ENCODE data around the gene CDYL. TPM values are rescaled to one million over a fixed set of nuclear protein-coding genes. Genes with fewer than 3 reads are reported as not detected.

Gene CDYL
- total RNA-seq, 1 experiment from 2014 or later, result 4.2 TPM

DNA sequence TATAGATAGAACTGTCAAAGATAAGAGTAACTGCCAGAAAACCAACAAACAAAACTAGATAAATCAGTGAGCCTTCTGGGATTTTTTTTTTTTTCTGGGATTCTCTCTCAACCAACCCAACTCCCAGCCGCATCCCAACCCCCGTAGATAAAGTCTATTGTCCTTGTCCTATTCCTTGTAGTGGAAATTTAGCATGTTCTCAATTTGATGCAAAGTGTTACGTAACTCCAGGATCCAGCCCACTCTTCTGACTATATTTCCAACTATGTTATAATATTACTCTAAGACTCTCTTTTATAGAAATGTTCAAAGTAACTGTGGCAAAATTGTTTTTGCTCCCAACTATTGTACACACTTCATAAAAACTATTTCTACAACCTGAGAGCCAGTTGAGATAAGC lies 15.4 kb upstream of the CDYL start:
- no peak overlapping the region for H2AFZ ChIP-seq (ENCODE audit: low read length)
- no peaks in the 10 kb centered on the region for H3K4me1 ChIP-seq (ENCODE audit: low read length)
- no peaks in the 10 kb centered on the region for H4K20me1 ChIP-seq (ENCODE audit: insufficient read depth, low read depth, low read length)
- no peaks in the 10 kb centered on the region for H3K36me3 ChIP-seq (ENCODE audit: insufficient read depth, low read length)
- no peak overlapping the region for H3K4me2 ChIP-seq (ENCODE audit: low read depth, low read length, poor library complexity, severe bottlenecking)
- H3K27me3 ChIP-seq (ENCODE audit: low read length), result no peaks in the 10 kb centered on the region
- no peak overlapping the region for H3K9ac ChIP-seq (ENCODE audit: low read length)
- H3K9me3 ChIP-seq (ENCODE audit: low read length), result peaks cover 10% of the 10 kb centered on the region
- no peak overlapping the region for H3K4me3 ChIP-seq (ENCODE audit: low read length)
- H3K79me2 ChIP-seq (ENCODE audit: low read length), result no peaks in the 10 kb centered on the region
- no peaks in the 10 kb centered on the region for H3K9me2 ChIP-seq (replicated peaks; ENCODE audit: insufficient read depth, low read length)
- no peak for DNase-seq
- H3K27ac ChIP-seq (ENCODE audit: low read length), result no peak overlapping the region

DNA sequence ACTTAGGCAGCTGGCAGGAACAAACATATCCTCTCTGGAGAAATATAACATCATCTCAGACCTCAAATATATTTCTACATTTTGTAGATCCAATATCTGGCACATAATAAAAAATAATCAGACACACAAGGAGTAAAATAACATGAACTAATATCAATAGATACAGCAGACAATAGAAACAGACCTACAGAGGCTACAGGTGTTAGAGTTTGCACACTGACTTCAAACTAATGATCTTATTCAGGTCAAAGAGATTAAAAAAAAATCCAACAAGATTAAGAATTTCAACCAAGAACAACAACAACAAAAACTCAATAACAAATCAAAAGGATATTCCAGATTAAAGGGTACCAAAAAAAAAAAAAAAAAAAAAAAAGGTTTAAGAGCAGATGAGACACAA lies 13.9 kb upstream of the CDYL start:
- no peak overlapping the region for H3K9ac ChIP-seq (ENCODE audit: low read length)

DNA sequence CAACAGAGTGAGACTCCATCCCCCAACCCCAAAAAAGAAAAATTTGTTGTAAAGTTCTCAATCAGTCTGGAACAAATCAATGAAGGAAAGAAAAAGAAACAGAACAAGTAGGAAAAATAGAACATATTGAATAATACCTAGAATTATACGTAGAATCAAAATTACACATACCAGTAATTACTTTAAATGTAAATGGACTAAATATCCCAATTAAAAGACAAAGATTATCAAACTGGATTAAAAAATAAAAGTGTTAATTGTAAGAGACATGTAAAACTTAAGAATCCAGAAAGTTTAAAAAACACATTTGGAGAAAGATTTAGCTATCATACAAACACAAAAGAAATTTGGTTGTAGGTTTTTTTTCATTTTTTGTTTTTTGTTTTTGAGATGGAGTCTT lies 12.3 kb upstream of the CDYL start:
- peaks cover 10% of the 10 kb centered on the region for H3K9me3 ChIP-seq (ENCODE audit: low read length)
- H4K20me1 ChIP-seq (ENCODE audit: insufficient read depth, low read depth, low read length), result no peaks in the 10 kb centered on the region
- no peaks in the 10 kb centered on the region for H3K79me2 ChIP-seq (ENCODE audit: low read length)
- no peaks in the 10 kb centered on the region for H3K9me2 ChIP-seq (replicated peaks; ENCODE audit: insufficient read depth, low read length)
- H3K4me3 ChIP-seq (ENCODE audit: low read length), result no peak overlapping the region
- H3K4me1 ChIP-seq (ENCODE audit: low read length), result no peaks in the 10 kb centered on the region
- no peak overlapping the region for H3K4me2 ChIP-seq (ENCODE audit: low read depth, low read length, poor library complexity, severe bottlenecking)
- DNase-seq, result no peak
- no peak overlapping the region for H3K27ac ChIP-seq (ENCODE audit: low read length)
- H2AFZ ChIP-seq (ENCODE audit: low read length), result no peak overlapping the region
- H3K27me3 ChIP-seq (ENCODE audit: low read length), result no peaks in the 10 kb centered on the region
- H3K36me3 ChIP-seq (ENCODE audit: insufficient read depth, low read length), result no peaks in the 10 kb centered on the region
- H3K9ac ChIP-seq (ENCODE audit: low read length), result no peak overlapping the region

More for the DNA sequence above, 13.9 kb upstream of the CDYL start:
- H3K79me2 ChIP-seq (ENCODE audit: low read length), result no peaks in the 10 kb centered on the region
- no peak overlapping the region for H3K4me2 ChIP-seq (ENCODE audit: low read depth, low read length, poor library complexity, severe bottlenecking)
- no peaks in the 10 kb centered on the region for H3K36me3 ChIP-seq (ENCODE audit: insufficient read depth, low read length)
- no peak overlapping the region for H2AFZ ChIP-seq (ENCODE audit: low read length)
- DNase-seq, result no peak
- H3K9me3 ChIP-seq (ENCODE audit: low read length), result peaks cover 10% of the 10 kb centered on the region
- H3K27me3 ChIP-seq (ENCODE audit: low read length), result no peaks in the 10 kb centered on the region
- no peak overlapping the region for H3K27ac ChIP-seq (ENCODE audit: low read length)
- H3K4me3 ChIP-seq (ENCODE audit: low read length), result no peak overlapping the region
- H3K4me1 ChIP-seq (ENCODE audit: low read length), result no peaks in the 10 kb centered on the region
- no peaks in the 10 kb centered on the region for H3K9me2 ChIP-seq (replicated peaks; ENCODE audit: insufficient read depth, low read length)
- no peaks in the 10 kb centered on the region for H4K20me1 ChIP-seq (ENCODE audit: insufficient read depth, low read depth, low read length)

DNA sequence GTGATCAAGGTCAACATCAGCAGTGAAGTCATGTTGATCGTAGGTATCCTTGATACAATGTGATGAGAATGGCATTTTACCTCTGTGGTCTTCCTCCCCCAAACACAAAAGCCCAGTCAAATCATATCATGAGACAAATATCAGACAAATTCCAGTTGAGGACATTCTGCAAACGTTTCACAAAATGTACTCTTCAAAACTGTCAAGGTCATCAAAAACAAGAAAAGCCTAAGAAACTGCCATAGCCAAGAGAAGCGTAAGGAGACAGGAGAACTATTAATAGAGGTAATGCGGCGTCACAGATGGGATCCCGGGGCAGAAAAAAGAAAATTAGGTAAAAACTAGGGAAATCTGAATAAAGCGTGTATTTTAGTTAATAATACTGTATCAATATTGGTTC lies 7.4 kb upstream of the CDYL start:
- Histone ChIP-seq H3K27me3 (ENCODE audit: low read length) (no peaks in the 10 kb centered on the region), H2AFZ (ENCODE audit: low read length) (no peak overlapping the region), H3K79me2 (ENCODE audit: low read length) (no peaks in the 10 kb centered on the region), H3K27ac (ENCODE audit: low read length) (no peak overlapping the region), H3K4me1 (ENCODE audit: low read length) (no peaks in the 10 kb centered on the region), H4K20me1 (ENCODE audit: insufficient read depth, low read depth, low read length) (no peaks in the 10 kb centered on the region), H3K9me3 (ENCODE audit: low read length) (no peaks in the 10 kb centered on the region), H3K4me3 (ENCODE audit: low read length) (no peak overlapping the region), H3K4me2 (ENCODE audit: low read depth, low read length, poor library complexity, severe bottlenecking) (no peak overlapping the region), H3K36me3 (ENCODE audit: insufficient read depth, low read length) (no peaks in the 10 kb centered on the region), H3K9ac (ENCODE audit: low read length) (no peak overlapping the region), H3K9me2 (replicated peaks; ENCODE audit: insufficient read depth, low read length) (no peaks in the 10 kb centered on the region)
- DNase-seq, result no peak

DNA sequence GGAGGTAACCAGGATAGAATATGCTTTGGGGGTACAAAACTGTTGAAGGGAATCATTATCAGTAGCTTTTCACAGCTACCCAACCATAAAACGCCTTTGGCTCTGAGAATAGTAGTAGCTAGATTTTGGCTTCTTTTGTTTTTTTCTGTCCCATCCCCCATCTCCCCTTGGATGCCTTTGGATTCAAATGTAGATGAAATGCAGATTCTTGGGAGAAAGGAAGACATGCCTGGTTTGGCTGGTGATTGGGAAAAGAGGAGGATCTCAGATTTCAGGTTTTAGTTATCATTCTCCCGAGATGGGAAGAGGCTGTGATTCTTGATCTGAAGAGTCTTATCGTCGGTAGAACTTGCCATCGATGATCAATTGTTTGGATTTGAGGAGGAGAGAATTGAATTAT lies 3.5 kb upstream of the CDYL start:
- Histone ChIP-seq H3K79me2 (ENCODE audit: low read length) (no peaks in the 10 kb centered on the region; the same call in 1 of the 2 replicates), H3K4me3 (ENCODE audit: low read length) (no peak overlapping the region), H3K4me1 (ENCODE audit: low read length) (peaks cover 6% of the 10 kb centered on the region), H3K9me2 (replicated peaks; ENCODE audit: insufficient read depth, low read length) (no peaks in the 10 kb centered on the region), H3K27ac (ENCODE audit: low read length) (no peak overlapping the region), H4K20me1 (ENCODE audit: insufficient read depth, low read depth, low read length) (no peaks in the 10 kb centered on the region), H2AFZ (ENCODE audit: low read length) (no peak overlapping the region), H3K9me3 (ENCODE audit: low read length) (no peaks in the 10 kb centered on the region), H3K27me3 (ENCODE audit: low read length) (peaks cover under 1% of the 10 kb centered on the region), H3K9ac (ENCODE audit: low read length) (no peak overlapping the region), H3K36me3 (ENCODE audit: insufficient read depth, low read length) (no peaks in the 10 kb centered on the region), H3K4me2 (ENCODE audit: low read depth, low read length, poor library complexity, severe bottlenecking) (no peak overlapping the region)
- DNase-seq, result no peak

DNA sequence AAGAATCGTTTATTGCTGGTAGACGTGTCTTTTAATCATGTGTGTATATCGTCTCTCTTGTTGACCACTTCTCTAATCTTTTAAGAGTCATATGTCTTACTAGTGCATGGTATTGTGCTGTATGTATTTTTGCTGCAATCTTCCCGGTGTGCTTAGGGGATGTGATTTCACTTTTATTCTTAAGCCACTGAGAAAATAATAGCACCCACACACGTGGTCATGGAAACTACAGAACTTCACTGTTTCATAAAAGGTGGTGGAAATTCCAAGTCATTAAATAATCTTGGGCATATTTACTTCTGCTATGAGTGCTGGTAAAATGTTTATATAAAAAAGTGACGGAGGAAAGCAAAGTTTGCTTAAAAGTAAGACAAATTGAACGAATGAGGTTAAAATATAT lies 3.0 kb upstream of the CDYL start:
- Histone ChIP-seq H3K4me2 (ENCODE audit: low read depth, low read length, poor library complexity, severe bottlenecking) (no peak overlapping the region), H3K36me3 (ENCODE audit: insufficient read depth, low read length) (no peaks in the 10 kb centered on the region), H3K27me3 (ENCODE audit: low read length) (peaks cover 5% of the 10 kb centered on the region), H3K9me3 (ENCODE audit: low read length) (0 out of 2 replicates have a peak, but pooled peaks cover 4% of the 10 kb centered on the region), H4K20me1 (ENCODE audit: insufficient read depth, low read depth, low read length) (0 out of 2 replicates have a peak, but pooled peaks cover 3% of the 10 kb centered on the region), H3K27ac (ENCODE audit: low read length) (no peak overlapping the region), H3K4me1 (ENCODE audit: low read length) (peaks cover 10% of the 10 kb centered on the region), H3K9ac (ENCODE audit: low read length) (no peak overlapping the region), H3K79me2 (ENCODE audit: low read length) (peaks cover 4% of the 10 kb centered on the region; the same call in 1 of the 2 replicates), H3K9me2 (replicated peaks; ENCODE audit: insufficient read depth, low read length) (no peaks in the 10 kb centered on the region), H3K4me3 (ENCODE audit: low read length) (no peak overlapping the region), H2AFZ (ENCODE audit: low read length) (no peak overlapping the region)
- DNase-seq, result no peak

DNA sequence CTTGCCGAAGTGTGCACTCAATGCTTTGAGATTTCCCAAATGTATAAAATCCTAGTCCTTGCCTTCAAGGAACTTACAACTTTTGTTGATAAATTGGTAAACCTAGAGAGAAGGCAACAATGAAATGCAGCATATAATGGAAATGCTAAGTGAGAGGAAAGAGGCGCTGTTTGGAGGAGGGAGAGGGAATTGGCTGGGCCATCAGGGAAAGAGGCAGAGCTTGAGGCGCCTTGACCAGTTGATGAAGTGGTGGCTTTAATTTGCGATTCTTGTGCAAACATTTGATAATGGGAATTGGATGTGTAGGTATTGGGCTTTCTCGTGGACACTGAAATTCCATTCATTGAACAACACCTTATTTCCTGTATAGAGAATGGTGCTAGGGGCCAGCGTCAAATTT lies 1.9 kb upstream of the CDYL start:
- no peak overlapping the region for H3K9ac ChIP-seq (ENCODE audit: low read length)
- H3K79me2 ChIP-seq (ENCODE audit: low read length), result peaks cover 5% of the 10 kb centered on the region; the same call in 1 of the 2 replicates
- H3K27me3 ChIP-seq (ENCODE audit: low read length), result peaks cover 6% of the 10 kb centered on the region
- H3K4me2 ChIP-seq (ENCODE audit: low read depth, low read length, poor library complexity, severe bottlenecking), result no peak overlapping the region
- 0 out of 2 replicates have a peak, but pooled peaks cover 5% of the 10 kb centered on the region for H3K9me3 ChIP-seq (ENCODE audit: low read length)
- H3K36me3 ChIP-seq (ENCODE audit: insufficient read depth, low read length), result no peaks in the 10 kb centered on the region
- no peak overlapping the region for H3K27ac ChIP-seq (ENCODE audit: low read length)
- H3K9me2 ChIP-seq (replicated peaks; ENCODE audit: insufficient read depth, low read length), result no peaks in the 10 kb centered on the region
- no peak overlapping the region for H3K4me3 ChIP-seq (ENCODE audit: low read length)
- no peak overlapping the region for H2AFZ ChIP-seq (ENCODE audit: low read length)
- DNase-seq, result no peak
- peaks cover 10% of the 10 kb centered on the region for H3K4me1 ChIP-seq (ENCODE audit: low read length)
- peaks cover 5% of the 10 kb centered on the region; the same call in 1 of the 2 replicates for H4K20me1 ChIP-seq (ENCODE audit: insufficient read depth, low read depth, low read length)

DNA sequence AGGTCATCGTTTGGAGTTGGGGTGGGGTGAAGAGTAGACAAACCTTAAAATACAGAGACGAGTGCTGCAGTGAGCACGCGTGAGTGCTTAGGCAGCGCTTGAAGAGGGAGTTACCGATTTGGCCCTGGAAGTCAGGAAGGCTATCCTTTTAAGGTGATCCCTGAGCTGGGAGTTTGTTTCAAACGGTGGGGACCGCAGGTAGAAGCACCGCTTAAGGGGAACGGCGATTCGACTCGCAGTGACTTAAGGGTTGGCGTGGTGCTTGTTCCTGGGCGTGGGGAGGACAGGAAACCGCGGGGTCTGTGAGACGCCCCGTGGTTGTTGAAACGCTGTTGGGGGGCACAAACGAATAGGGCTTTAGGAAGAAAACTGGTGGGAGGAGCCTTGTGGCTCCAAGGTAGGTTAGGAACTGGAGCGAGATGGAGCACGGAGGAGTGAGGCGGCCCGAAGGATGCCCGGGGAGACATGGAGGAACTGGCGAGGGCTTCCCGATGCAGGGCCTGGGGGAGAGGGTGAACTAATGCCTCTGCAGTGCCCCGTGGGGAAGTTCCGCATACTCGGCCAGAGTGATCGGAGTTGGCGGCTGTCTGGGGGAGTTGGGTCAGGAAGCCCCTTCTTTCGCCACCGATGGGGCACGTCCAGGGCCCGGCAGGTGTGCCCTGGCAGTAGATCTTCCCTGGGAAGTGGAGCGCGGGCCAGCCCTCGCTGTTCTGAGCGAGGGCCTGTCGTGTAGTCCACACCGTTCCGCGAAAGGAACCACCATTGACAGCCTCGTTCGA lies 1.3 kb upstream of the CDYL start:
- Histone ChIP-seq H3K9ac (ENCODE audit: low read length) (no peak overlapping the region), H3K9me2 (replicated peaks; ENCODE audit: insufficient read depth, low read length) (no peaks in the 10 kb centered on the region), H3K79me2 (ENCODE audit: low read length) (peaks cover 5% of the 10 kb centered on the region; the same call in 1 of the 2 replicates), H3K36me3 (ENCODE audit: insufficient read depth, low read length) (no peaks in the 10 kb centered on the region), H3K4me3 (ENCODE audit: low read length) (no peak overlapping the region), H3K9me3 (ENCODE audit: low read length) (0 out of 2 replicates have a peak, but pooled peaks cover 5% of the 10 kb centered on the region), H3K4me1 (ENCODE audit: low read length) (peaks cover 10% of the 10 kb centered on the region), H2AFZ (ENCODE audit: low read length) (no peak overlapping the region), H3K27ac (ENCODE audit: low read length) (no peak overlapping the region), H3K27me3 (ENCODE audit: low read length) (peaks cover 6% of the 10 kb centered on the region), H4K20me1 (ENCODE audit: insufficient read depth, low read depth, low read length) (peaks cover 5% of the 10 kb centered on the region; the same call in 1 of the 2 replicates), H3K4me2 (ENCODE audit: low read depth, low read length, poor library complexity, severe bottlenecking) (no peak overlapping the region)
- no peak for DNase-seq
